Endothelial cell of umbilical vein (primary cell): ENCODE results near the gene MAPKAP1.

Experiments
- POLR2A ChIP-seq: IDR thresholded peaks from 2 replicates; pipeline ENCODE4 v1.6.1; 2012; ENCODE audit warnings: low read depth, mild to moderate bottlenecking, control low read depth, low read length
- POLR2AphosphoS5 ChIP-seq: IDR thresholded peaks from 2 replicates; pipeline ENCODE4 v1.6.1; 2012; ENCODE audit warnings: low read depth, mild to moderate bottlenecking, control low read depth, low read length, moderate library complexity; ENCODE audit not compliant: insufficient read depth
- TF ChIP-seq, protein P1 (sequence below), 2 donors: IDR thresholded peaks; 1 replicate in 1 of 2; 2 replicates in 1 of 2; pipeline ENCODE4 v1.5.1; 2011; ENCODE audit warnings: low read length in 2 of 2, mild to moderate bottlenecking in 2 of 2, moderate library complexity in 2 of 2, control low read depth in 1 of 2, inconsistent platforms in 1 of 2, low read depth in 1 of 2; ENCODE audit not compliant: insufficient read depth in 1 of 2; ENCODE audit errors: extremely low read depth in 1 of 2

- TF ChIP-seq, protein P1, sequence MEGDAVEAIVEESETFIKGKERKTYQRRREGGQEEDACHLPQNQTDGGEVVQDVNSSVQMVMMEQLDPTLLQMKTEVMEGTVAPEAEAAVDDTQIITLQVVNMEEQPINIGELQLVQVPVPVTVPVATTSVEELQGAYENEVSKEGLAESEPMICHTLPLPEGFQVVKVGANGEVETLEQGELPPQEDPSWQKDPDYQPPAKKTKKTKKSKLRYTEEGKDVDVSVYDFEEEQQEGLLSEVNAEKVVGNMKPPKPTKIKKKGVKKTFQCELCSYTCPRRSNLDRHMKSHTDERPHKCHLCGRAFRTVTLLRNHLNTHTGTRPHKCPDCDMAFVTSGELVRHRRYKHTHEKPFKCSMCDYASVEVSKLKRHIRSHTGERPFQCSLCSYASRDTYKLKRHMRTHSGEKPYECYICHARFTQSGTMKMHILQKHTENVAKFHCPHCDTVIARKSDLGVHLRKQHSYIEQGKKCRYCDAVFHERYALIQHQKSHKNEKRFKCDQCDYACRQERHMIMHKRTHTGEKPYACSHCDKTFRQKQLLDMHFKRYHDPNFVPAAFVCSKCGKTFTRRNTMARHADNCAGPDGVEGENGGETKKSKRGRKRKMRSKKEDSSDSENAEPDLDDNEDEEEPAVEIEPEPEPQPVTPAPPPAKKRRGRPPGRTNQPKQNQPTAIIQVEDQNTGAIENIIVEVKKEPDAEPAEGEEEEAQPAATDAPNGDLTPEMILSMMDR (IDR thresholded peaks at IDR 0.05; ENCODE audit: extremely low read depth in 1 of 2, insufficient read depth in 1 of 2, low read depth in 1 of 2, low read length in 2 of 2): no peak
- TF ChIP-seq POLR2AphosphoS5: no peak
- no peak for TF ChIP-seq POLR2A
Observed at GRCh38 chr9:125591888-125592287, 115.1 kb downstream of the MAPKAP1 start.
